Measurements from ENCODE around the gene GPR148. TPM values are rescaled to one million over a fixed set of nuclear protein-coding genes. Genes with fewer than 3 reads are reported as not detected.
A peak's percentile ranks its signal among the peaks of the same experiment; 100 is the strongest.

GPR148 gene
- total RNA-seq, 1 experiment from 2014 or later: not detected

DNA sequence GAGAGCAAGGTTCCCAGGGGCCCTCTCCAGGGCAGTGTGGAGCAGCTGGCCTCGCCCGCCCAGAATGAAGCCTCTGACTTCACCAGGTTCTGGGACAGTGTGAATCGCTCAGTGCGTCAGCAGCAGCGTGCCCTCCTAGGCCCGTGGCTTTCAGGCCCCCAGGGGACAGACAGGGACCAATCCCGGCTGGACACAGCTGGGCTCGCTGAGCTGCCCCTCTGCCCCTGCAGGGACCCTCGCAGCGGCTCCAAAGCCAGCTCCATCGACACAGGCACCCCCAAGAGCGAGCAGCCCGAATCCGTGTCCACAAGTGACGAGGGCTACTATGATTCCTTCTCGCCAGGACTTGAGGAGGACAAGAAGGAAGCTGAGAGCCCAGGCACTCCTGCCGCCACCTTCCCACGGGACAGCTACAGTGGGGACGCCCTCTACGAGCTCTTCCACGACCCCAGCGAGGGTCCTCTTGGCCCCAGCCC, 34.1 kb downstream of the GPR148 start:
- no peaks in the 10 kb centered on the region for H3K9me3 ChIP-seq
- no peak for DNase-seq
- no peak overlapping the region for H3K4me3 ChIP-seq
- H3K27me3 ChIP-seq: no peaks in the 10 kb centered on the region
- no peaks in the 10 kb centered on the region for H3K36me3 ChIP-seq

DNA sequence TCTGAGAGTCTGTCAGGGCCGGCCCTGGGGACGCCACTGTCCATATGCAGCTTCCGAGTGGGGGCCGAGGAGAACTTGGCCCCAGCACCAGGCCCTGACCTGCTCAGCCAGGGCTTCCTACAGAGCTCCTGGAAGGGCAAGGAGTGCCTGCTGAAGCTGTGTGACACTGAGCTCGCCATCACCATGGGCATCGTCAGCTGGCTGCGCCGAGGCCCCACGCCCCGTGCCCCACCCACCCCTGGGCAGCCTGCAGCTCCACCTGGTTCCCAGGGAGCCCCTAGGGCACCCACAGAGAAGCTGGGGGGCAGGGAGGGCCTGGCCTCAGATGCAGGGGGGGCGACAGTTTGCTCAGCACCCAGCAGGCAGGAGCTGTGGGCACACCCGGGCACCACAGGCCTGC, 34.5 kb downstream of the GPR148 start:
- no peak for DNase-seq
- no peak overlapping the region for H3K4me3 ChIP-seq
- H3K27me3 ChIP-seq: no peaks in the 10 kb centered on the region
- H3K36me3 ChIP-seq: no peaks in the 10 kb centered on the region
- H3K9me3 ChIP-seq: no peaks in the 10 kb centered on the region

DNA sequence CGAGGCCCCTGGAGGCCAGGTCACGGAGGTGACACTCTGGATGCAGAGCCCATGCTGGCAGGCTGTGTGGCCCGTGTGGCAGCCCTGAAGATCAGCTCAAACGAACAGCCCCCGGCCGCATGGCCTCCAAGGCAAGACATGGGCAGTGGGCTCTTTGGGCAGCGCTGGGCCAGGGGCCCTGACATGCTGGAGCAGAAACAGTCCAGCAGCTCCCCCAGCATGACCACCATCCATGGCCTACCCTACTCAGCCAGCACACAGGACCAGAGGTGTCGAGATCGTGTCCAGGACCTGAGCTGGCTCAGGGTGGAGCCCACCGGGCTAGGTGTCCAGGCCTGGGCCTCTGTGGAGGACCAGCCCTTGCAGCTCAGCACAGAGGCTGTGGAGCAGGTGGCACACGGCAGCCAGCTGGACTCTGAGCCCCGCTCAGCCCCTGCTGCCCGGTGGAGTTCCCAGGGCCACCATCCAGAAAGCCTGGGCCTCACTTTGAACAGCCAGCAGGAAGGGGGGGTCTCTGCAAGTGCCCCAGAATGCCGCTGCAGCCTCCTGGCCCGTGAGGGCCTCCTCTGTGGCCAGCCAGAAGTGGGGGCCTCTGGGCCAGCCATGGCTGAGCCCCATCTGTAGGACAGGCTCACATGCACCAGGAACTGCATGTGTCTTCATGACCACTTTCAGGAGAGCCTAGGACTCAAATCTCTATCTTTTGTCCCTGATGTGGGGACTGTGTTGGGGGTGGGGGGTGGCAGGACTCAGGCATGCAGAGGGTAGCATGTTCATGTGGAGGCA, 35.4 kb downstream of the GPR148 start:
- no peak overlapping the region for H3K4me3 ChIP-seq
- no peak for DNase-seq
- no peaks in the 10 kb centered on the region for H3K9me3 ChIP-seq
- H3K27me3 ChIP-seq: no peaks in the 10 kb centered on the region
- H3K36me3 ChIP-seq: no peaks in the 10 kb centered on the region

DNA sequence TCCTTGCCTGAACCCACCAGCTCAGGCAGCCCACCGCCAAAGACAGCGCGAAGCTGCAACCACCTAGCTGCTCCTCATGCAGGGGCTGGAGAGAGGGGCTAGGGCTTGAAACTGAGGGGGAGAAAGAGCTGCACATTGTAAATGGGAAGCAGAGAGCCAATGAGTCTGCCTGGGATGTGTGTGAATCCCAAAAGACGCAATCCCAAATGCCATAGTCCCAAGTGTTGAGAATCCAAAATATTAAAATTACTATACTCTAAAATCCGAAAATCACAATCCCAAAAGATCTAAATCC, 35.9 kb downstream of the GPR148 start:
- DNase-seq: no peak
- no peaks in the 10 kb centered on the region for H3K27me3 ChIP-seq
- H3K36me3 ChIP-seq: no peaks in the 10 kb centered on the region
- H3K9me3 ChIP-seq: no peaks in the 10 kb centered on the region
- H3K4me3 ChIP-seq: no peak overlapping the region

DNA sequence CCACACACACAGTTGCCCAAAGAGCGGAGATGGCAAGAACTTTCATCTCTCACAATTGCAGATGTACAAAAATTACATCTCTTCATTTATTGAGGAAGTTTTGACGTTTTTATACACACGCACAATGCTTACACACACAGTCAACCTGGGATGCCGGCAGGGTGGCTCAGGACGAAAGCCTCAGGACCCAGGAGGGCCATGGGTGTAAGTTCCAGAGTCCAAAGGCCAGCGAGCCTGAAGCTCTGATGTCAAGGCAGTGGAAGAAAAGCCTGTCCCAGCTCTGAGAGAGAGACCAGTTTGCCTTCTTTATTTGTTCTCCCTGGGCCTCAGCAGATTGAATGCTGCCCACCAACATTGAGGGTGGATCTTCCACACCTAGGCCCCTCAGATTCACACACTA, 36.6 kb downstream of the GPR148 start:
- Histone ChIP-seq H3K9me3 (no peaks in the 10 kb centered on the region), H3K36me3 (no peaks in the 10 kb centered on the region), H3K27me3 (no peaks in the 10 kb centered on the region), H3K4me3 (no peak overlapping the region)
- no peak for DNase-seq

DNA sequence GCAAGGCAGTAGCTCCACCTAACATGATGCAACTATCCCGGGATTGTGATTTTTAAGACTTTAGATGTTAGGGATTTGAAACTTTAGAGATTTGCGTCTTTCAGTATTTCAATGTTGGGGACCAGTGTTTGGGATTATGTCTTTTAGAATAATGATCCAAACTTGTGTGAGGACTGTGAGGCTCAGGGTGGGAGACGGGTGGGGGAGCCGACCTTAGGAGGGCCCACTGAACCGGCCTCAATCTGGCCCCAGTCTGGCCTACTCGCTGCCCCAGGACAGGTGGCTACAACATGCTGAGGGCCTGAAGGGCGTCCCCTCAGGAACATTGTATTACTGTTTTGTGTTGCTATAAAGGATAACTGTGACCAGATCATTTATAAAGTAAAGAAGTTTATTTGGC, 37.2 kb downstream of the GPR148 start:
- DNase-seq: no peak
- H3K36me3 ChIP-seq: no peaks in the 10 kb centered on the region
- no peaks in the 10 kb centered on the region for H3K27me3 ChIP-seq
- H3K4me3 ChIP-seq: no peak overlapping the region
- no peaks in the 10 kb centered on the region for H3K9me3 ChIP-seq

DNA sequence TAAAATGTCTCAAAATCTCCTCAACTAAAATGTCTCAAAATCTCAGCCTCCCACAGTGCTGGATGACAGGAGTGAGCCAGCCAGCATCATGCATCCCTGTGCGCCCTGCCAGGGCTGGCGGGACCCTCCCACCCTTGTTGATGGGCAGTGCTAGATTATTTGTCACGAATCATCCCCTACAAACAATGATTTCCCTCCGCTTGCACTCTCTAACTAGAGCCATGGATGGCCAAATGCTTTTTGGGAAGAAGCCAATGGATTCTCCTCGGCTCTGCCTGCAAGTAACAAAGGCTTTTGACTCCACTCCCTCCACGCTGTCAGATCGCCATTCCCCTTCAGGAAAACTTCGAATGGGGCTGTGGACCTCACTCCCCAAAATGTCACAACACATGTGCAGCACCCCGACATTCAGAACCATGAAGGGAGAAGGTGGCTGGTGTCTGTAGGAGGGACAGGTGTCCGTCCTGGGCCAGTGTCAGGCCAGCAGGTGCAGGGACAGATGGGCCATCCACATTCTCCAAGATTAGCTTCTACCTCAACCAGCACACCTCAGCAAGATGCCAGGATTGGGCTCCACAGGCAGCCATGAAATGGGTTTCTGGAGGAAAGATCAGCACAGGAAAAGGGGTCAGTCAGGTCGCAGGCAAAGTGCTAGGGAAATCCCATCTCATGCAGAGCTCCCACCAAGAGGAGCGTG, 38.0 kb downstream of the GPR148 start:
- H3K9me3 ChIP-seq: no peaks in the 10 kb centered on the region
- no peak overlapping the region for H3K4me3 ChIP-seq
- DNase-seq: no peak
- no peaks in the 10 kb centered on the region for H3K36me3 ChIP-seq
- H3K27me3 ChIP-seq: no peaks in the 10 kb centered on the region

DNA sequence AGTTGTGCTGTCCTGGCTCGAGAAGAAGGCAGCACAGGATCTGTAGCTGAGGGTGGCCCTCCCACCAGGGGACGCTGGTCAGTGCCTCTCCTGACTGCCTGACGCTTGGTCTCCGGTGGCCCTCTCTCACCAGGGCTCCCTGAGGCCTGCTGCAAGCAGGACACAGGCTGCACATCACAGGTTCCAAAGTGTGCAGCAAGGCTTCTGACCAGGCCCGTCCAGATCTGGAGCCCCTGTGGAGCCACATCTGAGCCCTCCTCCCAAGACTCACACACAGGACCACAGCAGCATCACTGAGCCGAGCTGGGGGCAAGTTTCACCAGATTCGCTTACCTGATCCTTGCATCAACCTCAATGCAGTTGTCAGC, 38.5 kb downstream of the GPR148 start:
- no peaks in the 10 kb centered on the region for H3K36me3 ChIP-seq
- no peak for DNase-seq
- H3K9me3 ChIP-seq: no peaks in the 10 kb centered on the region
- no peak overlapping the region for H3K4me3 ChIP-seq
- H3K27me3 ChIP-seq: no peaks in the 10 kb centered on the region

DNA sequence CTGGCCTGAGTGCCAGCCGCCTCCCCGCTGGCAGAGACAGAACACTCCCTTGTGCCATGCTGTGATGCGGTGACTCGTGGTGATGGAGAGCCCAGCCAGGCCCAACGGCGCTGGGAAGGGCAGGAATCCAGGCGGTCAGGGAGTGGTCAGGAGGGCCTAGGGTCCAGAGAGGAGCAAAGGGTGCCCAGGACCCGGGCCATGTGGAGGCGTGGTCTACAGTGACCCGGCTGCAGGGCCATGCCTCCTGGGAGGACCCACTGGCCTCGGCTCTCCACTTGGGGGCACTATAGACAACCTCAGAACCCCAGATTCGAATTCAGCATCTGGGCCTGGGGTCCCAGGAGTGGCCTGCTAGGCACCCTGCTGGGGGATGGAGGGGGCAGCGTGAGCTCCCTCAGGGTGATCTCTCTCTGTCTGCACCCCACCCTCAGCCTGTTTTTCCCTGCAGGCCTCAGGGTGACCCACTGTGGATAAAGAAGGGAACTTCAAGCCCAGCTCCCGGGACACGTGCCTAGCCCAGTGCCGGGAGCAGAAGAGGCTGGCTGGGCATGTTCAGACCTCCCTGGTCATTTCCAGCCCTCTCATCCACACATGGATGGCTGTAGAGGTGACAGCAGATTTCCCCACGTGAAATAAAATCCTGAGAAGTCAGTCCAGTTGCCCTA, 39.5 kb downstream of the GPR148 start:
- Histone ChIP-seq H3K36me3 (no peaks in the 10 kb centered on the region), H3K9me3 (no peaks in the 10 kb centered on the region; the same call in 1 of the 2 replicates)
- DNase-seq: peak; percentile 34

DNA sequence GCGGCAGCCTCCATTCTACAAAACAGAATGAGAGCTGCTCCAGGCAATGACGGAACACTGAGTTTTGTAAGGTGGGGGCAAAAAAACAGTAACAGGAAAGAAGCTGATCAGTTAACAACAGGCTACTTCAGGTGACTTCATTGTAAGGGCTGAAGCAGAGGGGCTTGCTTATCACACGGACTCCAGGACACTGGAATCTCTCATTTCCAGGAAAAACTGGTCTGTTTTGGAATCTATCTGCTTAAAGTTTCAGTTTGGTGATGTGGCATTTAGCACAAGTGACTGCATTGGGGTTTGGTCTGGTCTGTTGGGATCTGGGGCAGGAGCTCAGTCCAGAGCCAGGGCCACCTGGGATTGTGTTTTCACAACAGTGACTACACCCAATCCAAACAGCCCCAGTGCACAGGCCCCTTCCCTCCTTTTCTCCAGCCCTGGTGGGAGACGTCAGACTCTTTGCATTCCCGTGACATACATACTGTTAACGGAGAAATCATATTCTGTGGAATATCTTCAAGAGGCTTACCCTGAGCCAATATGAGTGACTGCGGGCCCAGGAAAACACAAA, 40.6 kb downstream of the GPR148 start:
- no peak overlapping the region for H3K4me3 ChIP-seq
- no peaks in the 10 kb centered on the region for H3K36me3 ChIP-seq
- no peaks in the 10 kb centered on the region for H3K27me3 ChIP-seq
- H3K9me3 ChIP-seq: no peaks in the 10 kb centered on the region; the same call in 1 of the 2 replicates
- no peak for DNase-seq

More for the DNA sequence above, 39.5 kb downstream of the GPR148 start:
- Histone ChIP-seq H3K4me3 (no peak overlapping the region), H3K27me3 (no peaks in the 10 kb centered on the region)

DNA sequence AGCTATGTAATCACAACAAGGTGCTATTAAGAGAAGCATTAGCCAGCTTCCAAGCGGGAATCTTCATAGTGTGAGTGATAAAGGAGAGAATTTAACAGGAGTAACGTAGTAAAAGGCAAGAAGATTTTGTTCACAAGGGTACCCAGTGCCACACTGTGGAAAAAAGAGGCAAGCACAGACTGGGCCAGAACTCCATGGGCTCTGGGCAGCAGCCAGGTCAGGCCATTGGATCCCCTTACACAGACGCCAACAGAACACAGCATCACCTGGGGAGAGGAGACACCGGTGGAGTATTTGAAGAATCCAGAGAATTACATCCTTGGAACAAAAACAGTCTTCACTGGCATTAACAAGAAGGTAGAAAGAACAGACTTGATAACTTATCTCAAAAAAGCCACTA, 47.7 kb downstream of the GPR148 start:
- Histone ChIP-seq H3K9me3 (no peaks in the 10 kb centered on the region; the same call in 1 of the 2 replicates), H3K27me3 (no peaks in the 10 kb centered on the region), H3K36me3 (no peaks in the 10 kb centered on the region), H3K4me3 (no peak overlapping the region)
- no peak for DNase-seq

DNA sequence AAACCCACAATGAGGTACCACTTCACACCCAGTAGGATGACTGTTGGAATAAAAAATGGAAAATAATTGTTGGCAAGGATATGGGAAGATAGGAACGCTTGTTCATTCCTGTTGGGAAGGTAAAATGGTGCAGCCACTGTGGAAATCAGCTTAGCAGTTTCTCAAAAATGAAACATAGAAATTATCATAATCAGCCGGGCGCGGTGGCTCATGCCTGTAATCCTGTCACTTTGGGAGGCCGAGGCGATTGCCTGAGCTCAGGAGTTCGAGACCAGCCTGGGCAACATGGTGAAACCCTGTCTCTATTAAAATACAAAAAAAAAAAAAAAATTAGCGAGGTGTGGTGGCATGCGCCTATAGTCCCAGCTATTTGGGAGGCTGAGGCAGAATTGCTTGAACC, 49.9 kb downstream of the GPR148 start:
- DNase-seq: no peak
- H3K27me3 ChIP-seq: no peaks in the 10 kb centered on the region
- no peaks in the 10 kb centered on the region for H3K36me3 ChIP-seq
- H3K4me3 ChIP-seq: no peak overlapping the region
- no peaks in the 10 kb centered on the region for H3K9me3 ChIP-seq

Other genes starting within 250 kb of the GPR148 start
- gene POTEI, start 219.7 kb upstream of the GPR148 start, total RNA-seq (2014; rRNA removed; shearing (Covaris generic); ENCODE audit: low replicate concordance): 0.10 and 0.13 TPM in 2 replicates
- gene CFC1B, start 207.8 kb upstream of the GPR148 start, total RNA-seq (2014; rRNA removed; shearing (Covaris generic); ENCODE audit: low replicate concordance): not detected in 2 replicates
- gene CFC1, start 129.5 kb upstream of the GPR148 start, total RNA-seq (2014; rRNA removed; shearing (Covaris generic); ENCODE audit: low replicate concordance): not detected in 2 replicates
- not detected in 2 replicates for gene POTEJ, start 117.6 kb upstream of the GPR148 start, total RNA-seq (2014; rRNA removed; shearing (Covaris generic); ENCODE audit: low replicate concordance)
- not detected in 2 replicates for gene AMER3, start 26.5 kb downstream of the GPR148 start, total RNA-seq (2014; rRNA removed; shearing (Covaris generic); ENCODE audit: low replicate concordance)
- gene ARHGEF4, start 107.8 kb downstream of the GPR148 start, total RNA-seq (2014; rRNA removed; shearing (Covaris generic); ENCODE audit: low replicate concordance): 0.89 and 7.6 TPM in 2 replicates

All from MG63 (cell line).